Liver (tissue), 9 donors: ENCODE results near the gene CEP126. TPM values are rescaled to one million over a fixed set of nuclear protein-coding genes. Genes with fewer than 3 reads are reported as not detected.

Experiments
- DNase-seq: peaks from one replicate; pipeline ENCODE4 v3.0.0-alpha.2; 2017; ENCODE audit warnings: low spot score
- H3K27ac ChIP-seq, 2 donors: one replicate each; pipeline ENCODE4 v1.7.0; 2013; ENCODE audit warnings: inconsistent platforms in 2 of 2, low read length in 2 of 2, control low read depth in 1 of 2, low read depth in 1 of 2, mild to moderate bottlenecking in 1 of 2
- H3K27me3 ChIP-seq, 4 donors: one replicate each; pipeline versions ENCODE4 v1.6.1 to v1.7.0; 2013; ENCODE audit warnings: low read length in 3 of 4, inconsistent platforms in 1 of 4, mild to moderate bottlenecking in 1 of 4, moderate library complexity in 1 of 4; ENCODE audit not compliant: control insufficient read depth in 4 of 4, insufficient read depth in 4 of 4
- H3K36me3 ChIP-seq, 4 donors: one replicate each; pipeline versions ENCODE4 v1.6.1 to v1.7.0; 2013; ENCODE audit warnings: low read length in 3 of 4, mild to moderate bottlenecking in 3 of 4, low read depth in 1 of 4, moderate library complexity in 1 of 4; ENCODE audit not compliant: control insufficient read depth in 4 of 4, insufficient read depth in 3 of 4
- H3K4me1 ChIP-seq, 4 donors: one replicate each; pipeline versions ENCODE4 v1.6.1 to v1.7.0; 2013; ENCODE audit warnings: low read length in 3 of 4, mild to moderate bottlenecking in 3 of 4, moderate library complexity in 1 of 4; ENCODE audit not compliant: control insufficient read depth in 4 of 4, insufficient read depth in 4 of 4
- H3K4me3 ChIP-seq, 3 donors: one replicate each; pipeline versions ENCODE4 v1.6.1 to v1.7.0; 2013; ENCODE audit warnings: low read length in 3 of 3, control low read depth in 1 of 3, low read depth in 1 of 3, mild to moderate bottlenecking in 1 of 3
- H3K9ac ChIP-seq, 2 donors: one replicate each; pipeline ENCODE4 v1.7.0; 2013; ENCODE audit warnings: low read length in 2 of 2, mild to moderate bottlenecking in 2 of 2, moderate library complexity in 2 of 2, control low read depth in 1 of 2, low read depth in 1 of 2
- H3K9me3 ChIP-seq, 4 donors: one replicate each; pipeline versions ENCODE4 v1.6.1 to v1.7.0; 2013; ENCODE audit warnings: low read length in 3 of 4; ENCODE audit not compliant: control insufficient read depth in 4 of 4
- EGR1 ChIP-seq, 2 donors: IDR thresholded peaks; 2 replicates each; pipeline ENCODE4 v1.6.1; 2016 to 2018; ENCODE audit warnings: antibody characterized with exemption in 2 of 2, low read depth in 2 of 2
- FOXA1 ChIP-seq: IDR thresholded peaks from 2 replicates; pipeline ENCODE4 v1.6.1; 2016; ENCODE audit warnings: antibody characterized with exemption
- FOXA2 ChIP-seq: IDR thresholded peaks from 2 replicates; pipeline ENCODE4 v1.6.1; 2016; ENCODE audit warnings: antibody characterized with exemption
- GABPA ChIP-seq, 2 donors: IDR thresholded peaks in 1 of 2; conservative IDR thresholded peaks in 1 of 2; 2 replicates each; pipeline ENCODE4 v1.6.1; 2016; ENCODE audit warnings: antibody characterized with exemption in 2 of 2, mild to moderate bottlenecking in 1 of 2, moderate library complexity in 1 of 2
- HNF4A ChIP-seq, 2 donors: conservative IDR thresholded peaks; 2 replicates each; pipeline ENCODE4 v1.6.1; 2016; ENCODE audit warnings: antibody characterized with exemption in 2 of 2, mild to moderate bottlenecking in 2 of 2
- HNF4G ChIP-seq: IDR thresholded peaks from 2 replicates; pipeline ENCODE4 v1.6.1; 2016; ENCODE audit warnings: antibody characterized with exemption
- JUND ChIP-seq, 2 donors: IDR thresholded peaks; 2 replicates each; pipeline ENCODE4 v1.6.1; 2016; ENCODE audit warnings: antibody characterized with exemption in 2 of 2
- NR2F2 ChIP-seq: IDR thresholded peaks from 2 replicates; pipeline ENCODE4 v1.6.1; 2016; ENCODE audit warnings: antibody characterized with exemption
- RAD21 ChIP-seq, 2 donors: IDR thresholded peaks; 2 replicates each; pipeline ENCODE4 v1.6.1; 2016; ENCODE audit warnings: antibody characterized with exemption in 2 of 2, mild to moderate bottlenecking in 2 of 2
- RXRA ChIP-seq, 2 donors: IDR thresholded peaks; 2 replicates each; pipeline ENCODE4 v1.6.1; 2017 to 2018; ENCODE audit warnings: antibody characterized with exemption in 2 of 2, mild to moderate bottlenecking in 1 of 2
- SP1 ChIP-seq: IDR thresholded peaks from 2 replicates; pipeline ENCODE4 v1.6.1; 2018; ENCODE audit warnings: antibody characterized with exemption, mild to moderate bottlenecking
- TAF1 ChIP-seq: conservative IDR thresholded peaks from 2 replicates; pipeline ENCODE4 v1.6.1; 2016; ENCODE audit warnings: antibody characterized with exemption, mild to moderate bottlenecking
- YY1 ChIP-seq: IDR thresholded peaks from 2 replicates; pipeline ENCODE4 v1.6.1; 2016; ENCODE audit warnings: antibody characterized with exemption, mild to moderate bottlenecking
- WGBS: extraction: QIAGEN DNeasy Blood & Tissue Kit; methylation state at CpG from one replicate; pipeline ENCODE4 v1.1.7; 2013; 5-methylcytosine and 5-hydroxymethylcytosine counted together
- polyA plus RNA-seq, 2 donors: library from polyadenylated mRNA; stranded (reverse) in 1 of 2; unstranded in 1 of 2; fragments of 200-250 nt in 1 of 2; fragments of >200 nt in 1 of 2; fragmentation: Nextera tagmentation in 1 of 2; extraction: Ambion mirVana in 1 of 2; gene quantifications; one replicate each; pipeline versions ENCODE4 v1.2.1 to v1.2.3, GENCODE V29; 2013 to 2015
- total RNA-seq, 2 donors: library from RNA; depleted of rRNA; stranded (reverse); fragments of >200 nt; gene quantifications; one replicate each; pipeline ENCODE4 v1.2.3, GENCODE V29; 2014
- TF ChIP-seq, protein P1 (sequence below): IDR thresholded peaks from 2 replicates; pipeline ENCODE4 v1.6.1; 2016; ENCODE audit warnings: antibody characterized with exemption
- TF ChIP-seq, protein P2 (sequence below): IDR thresholded peaks from 2 replicates; pipeline ENCODE4 v1.6.1; 2016; ENCODE audit warnings: antibody characterized with exemption
- TF ChIP-seq, protein P3 (sequence below): IDR thresholded peaks from 2 replicates; pipeline ENCODE4 v1.6.1; 2016; ENCODE audit warnings: antibody characterized with exemption
- TF ChIP-seq, protein P4 (sequence below): IDR thresholded peaks from 2 replicates; pipeline ENCODE4 v1.6.1; 2016; ENCODE audit warnings: antibody characterized with exemption, mild to moderate bottlenecking
- TF ChIP-seq, protein P5 (sequence below): fragments of 150-350 bp; IDR thresholded peaks from 2 replicates; pipeline ENCODE4 v1.5.1; 2017; ENCODE audit warnings: improper control_type of control experiment, low read depth, low read length; ENCODE audit not compliant: missing input control
- donor health status: healthy.
- donor health status: healthy.
- donor health status: healthy.
- donor health status: healthy.
- donor health status: healthy.

The CEP126 gene
- total and polyA plus RNA-seq, 4 donors = 0.02 to 0.75 (median 0.16) TPM

DNA sequence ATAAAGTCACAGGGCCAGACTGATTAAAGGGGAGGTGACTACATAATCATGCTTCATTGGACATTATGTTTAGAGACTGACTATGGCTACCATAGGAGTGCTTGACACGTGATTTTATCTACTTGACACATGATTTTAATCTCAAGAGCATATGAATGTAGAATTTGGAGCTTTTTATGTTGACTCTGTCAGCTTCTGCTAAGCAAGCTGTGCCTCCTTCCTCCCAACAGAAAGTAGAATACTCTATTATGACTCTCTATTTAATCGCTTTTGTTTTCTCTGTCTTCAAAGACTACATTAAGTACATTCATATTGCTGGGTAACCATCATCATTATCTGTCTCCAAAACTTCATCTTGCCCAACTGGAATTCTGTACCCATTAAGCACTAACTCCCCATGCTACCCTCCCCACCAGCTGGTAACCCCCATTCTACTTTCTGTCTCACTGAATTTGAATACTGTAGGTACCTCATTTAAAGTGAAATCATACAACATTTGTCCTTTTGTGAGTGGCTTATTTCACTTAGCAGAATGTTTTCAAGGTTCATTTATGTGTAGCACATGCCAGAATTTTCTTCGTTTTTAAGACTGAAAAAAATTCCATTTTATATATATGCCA lies 26.2 kb downstream of the CEP126 start (continued):
- TF ChIP-seq, protein P1, sequence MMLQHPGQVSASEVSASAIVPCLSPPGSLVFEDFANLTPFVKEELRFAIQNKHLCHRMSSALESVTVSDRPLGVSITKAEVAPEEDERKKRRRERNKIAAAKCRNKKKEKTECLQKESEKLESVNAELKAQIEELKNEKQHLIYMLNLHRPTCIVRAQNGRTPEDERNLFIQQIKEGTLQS = no peak
- no peak for TF ChIP-seq GABPA (IDR thresholded peaks at IDR 0.05 in 1 of 2, conservative IDR thresholded peaks at IDR 0.05 in 1 of 2)
- TF ChIP-seq HNF4A (conservative IDR thresholded peaks at IDR 0.05) = no peak
- TF ChIP-seq, protein P2, sequence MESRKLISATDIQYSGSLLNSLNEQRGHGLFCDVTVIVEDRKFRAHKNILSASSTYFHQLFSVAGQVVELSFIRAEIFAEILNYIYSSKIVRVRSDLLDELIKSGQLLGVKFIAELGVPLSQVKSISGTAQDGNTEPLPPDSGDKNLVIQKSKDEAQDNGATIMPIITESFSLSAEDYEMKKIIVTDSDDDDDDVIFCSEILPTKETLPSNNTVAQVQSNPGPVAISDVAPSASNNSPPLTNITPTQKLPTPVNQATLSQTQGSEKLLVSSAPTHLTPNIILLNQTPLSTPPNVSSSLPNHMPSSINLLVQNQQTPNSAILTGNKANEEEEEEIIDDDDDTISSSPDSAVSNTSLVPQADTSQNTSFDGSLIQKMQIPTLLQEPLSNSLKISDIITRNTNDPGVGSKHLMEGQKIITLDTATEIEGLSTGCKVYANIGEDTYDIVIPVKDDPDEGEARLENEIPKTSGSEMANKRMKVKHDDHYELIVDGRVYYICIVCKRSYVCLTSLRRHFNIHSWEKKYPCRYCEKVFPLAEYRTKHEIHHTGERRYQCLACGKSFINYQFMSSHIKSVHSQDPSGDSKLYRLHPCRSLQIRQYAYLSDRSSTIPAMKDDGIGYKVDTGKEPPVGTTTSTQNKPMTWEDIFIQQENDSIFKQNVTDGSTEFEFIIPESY = no peak
- TF ChIP-seq EGR1 (IDR thresholded peaks at IDR 0.05; ENCODE audit: low read depth in 2 of 2) = no peak

DNA sequence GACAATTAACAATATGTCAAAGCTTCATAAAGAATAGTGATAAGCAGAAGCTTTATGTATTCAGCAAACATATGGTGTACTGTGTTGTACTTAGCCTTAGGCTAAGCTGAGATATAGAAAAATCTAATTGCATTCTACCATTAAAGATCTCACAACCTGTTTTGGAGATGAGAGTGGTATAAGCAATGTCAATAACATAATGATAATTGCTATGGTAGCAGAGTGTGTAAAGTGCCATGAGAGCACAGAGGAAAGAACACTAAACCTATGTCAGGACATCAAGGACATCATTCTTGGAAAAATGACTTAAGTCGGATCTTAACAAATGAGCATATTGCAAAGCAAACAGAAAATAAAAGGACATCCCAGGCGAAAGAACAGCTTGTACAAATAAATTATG lies 30.1 kb downstream of the CEP126 start:
- no peaks in the 10 kb centered on the region for H3K9me3 ChIP-seq
- peaks cover 0 to 2% (median 0%) of the 10 kb centered on the region in 4 donors for H3K27me3 ChIP-seq
- no peak for DNase-seq
- no peak overlapping the region for H3K9ac ChIP-seq
- H3K4me1 ChIP-seq = no peaks in the 10 kb centered on the region
- TF ChIP-seq FOXA2 (no peak), EGR1 (IDR thresholded peaks at IDR 0.05; ENCODE audit: low read depth in 2 of 2) (no peak), NR2F2 (no peak), GABPA (IDR thresholded peaks at IDR 0.05 in 1 of 2, conservative IDR thresholded peaks at IDR 0.05 in 1 of 2) (no peak), HNF4A (conservative IDR thresholded peaks at IDR 0.05) (no peak), JUND (IDR thresholded peaks at IDR 0.05) (no peak), FOXA1 (no peak), TAF1 (no peak), HNF4G (no peak), SP1 (no peak), YY1 (no peak), RAD21 (IDR thresholded peaks at IDR 0.05) (no peak), RXRA (IDR thresholded peaks at IDR 0.05) (no peak)
- TF ChIP-seq, protein P3, sequence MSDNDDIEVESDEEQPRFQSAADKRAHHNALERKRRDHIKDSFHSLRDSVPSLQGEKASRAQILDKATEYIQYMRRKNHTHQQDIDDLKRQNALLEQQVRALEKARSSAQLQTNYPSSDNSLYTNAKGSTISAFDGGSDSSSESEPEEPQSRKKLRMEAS = no peak
- TF ChIP-seq, protein P4, sequence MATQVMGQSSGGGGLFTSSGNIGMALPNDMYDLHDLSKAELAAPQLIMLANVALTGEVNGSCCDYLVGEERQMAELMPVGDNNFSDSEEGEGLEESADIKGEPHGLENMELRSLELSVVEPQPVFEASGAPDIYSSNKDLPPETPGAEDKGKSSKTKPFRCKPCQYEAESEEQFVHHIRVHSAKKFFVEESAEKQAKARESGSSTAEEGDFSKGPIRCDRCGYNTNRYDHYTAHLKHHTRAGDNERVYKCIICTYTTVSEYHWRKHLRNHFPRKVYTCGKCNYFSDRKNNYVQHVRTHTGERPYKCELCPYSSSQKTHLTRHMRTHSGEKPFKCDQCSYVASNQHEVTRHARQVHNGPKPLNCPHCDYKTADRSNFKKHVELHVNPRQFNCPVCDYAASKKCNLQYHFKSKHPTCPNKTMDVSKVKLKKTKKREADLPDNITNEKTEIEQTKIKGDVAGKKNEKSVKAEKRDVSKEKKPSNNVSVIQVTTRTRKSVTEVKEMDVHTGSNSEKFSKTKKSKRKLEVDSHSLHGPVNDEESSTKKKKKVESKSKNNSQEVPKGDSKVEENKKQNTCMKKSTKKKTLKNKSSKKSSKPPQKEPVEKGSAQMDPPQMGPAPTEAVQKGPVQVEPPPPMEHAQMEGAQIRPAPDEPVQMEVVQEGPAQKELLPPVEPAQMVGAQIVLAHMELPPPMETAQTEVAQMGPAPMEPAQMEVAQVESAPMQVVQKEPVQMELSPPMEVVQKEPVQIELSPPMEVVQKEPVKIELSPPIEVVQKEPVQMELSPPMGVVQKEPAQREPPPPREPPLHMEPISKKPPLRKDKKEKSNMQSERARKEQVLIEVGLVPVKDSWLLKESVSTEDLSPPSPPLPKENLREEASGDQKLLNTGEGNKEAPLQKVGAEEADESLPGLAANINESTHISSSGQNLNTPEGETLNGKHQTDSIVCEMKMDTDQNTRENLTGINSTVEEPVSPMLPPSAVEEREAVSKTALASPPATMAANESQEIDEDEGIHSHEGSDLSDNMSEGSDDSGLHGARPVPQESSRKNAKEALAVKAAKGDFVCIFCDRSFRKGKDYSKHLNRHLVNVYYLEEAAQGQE = no peak
- TF ChIP-seq, protein P2 = no peak
- TF ChIP-seq, protein P1 = no peak
- TF ChIP-seq, protein P5, sequence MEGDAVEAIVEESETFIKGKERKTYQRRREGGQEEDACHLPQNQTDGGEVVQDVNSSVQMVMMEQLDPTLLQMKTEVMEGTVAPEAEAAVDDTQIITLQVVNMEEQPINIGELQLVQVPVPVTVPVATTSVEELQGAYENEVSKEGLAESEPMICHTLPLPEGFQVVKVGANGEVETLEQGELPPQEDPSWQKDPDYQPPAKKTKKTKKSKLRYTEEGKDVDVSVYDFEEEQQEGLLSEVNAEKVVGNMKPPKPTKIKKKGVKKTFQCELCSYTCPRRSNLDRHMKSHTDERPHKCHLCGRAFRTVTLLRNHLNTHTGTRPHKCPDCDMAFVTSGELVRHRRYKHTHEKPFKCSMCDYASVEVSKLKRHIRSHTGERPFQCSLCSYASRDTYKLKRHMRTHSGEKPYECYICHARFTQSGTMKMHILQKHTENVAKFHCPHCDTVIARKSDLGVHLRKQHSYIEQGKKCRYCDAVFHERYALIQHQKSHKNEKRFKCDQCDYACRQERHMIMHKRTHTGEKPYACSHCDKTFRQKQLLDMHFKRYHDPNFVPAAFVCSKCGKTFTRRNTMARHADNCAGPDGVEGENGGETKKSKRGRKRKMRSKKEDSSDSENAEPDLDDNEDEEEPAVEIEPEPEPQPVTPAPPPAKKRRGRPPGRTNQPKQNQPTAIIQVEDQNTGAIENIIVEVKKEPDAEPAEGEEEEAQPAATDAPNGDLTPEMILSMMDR = no peak
- 88% methylated on average over 2 of the region's 2 CpGs for WGBS
- no peak overlapping the region for H3K4me3 ChIP-seq
- H3K27ac ChIP-seq = no peak overlapping the region
- no peaks in the 10 kb centered on the region for H3K36me3 ChIP-seq
